KG1 (cell line): ENCODE data around the gene METRN.

ENCODE experiments used
- DNase-seq: peaks from one replicate; lab custom pipeline; 2025; lab: John Stamatoyannopoulos, UW

METRN gene

DNA sequence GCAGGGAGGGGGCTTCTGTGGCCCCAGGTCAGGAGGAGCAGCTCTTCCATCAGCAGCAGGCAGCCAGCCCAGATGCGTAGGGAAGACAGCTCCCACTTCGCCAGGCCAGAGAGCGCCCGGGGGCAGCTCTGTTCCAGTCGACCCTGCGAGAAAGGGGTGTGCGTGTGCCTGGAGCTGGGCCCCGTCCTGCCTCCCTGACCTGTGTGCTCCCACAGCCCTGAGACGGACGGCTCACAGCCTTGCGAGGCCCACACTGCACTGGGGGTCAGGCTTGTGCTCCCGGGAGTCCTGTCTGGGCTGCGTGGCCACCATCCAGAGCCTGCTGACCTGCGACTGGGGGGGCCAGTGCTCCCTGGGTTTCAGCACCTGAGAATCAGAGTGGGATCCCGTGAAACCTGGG lies 45.1 kb downstream of the METRN start:
- DNase-seq: no peak

DNA sequence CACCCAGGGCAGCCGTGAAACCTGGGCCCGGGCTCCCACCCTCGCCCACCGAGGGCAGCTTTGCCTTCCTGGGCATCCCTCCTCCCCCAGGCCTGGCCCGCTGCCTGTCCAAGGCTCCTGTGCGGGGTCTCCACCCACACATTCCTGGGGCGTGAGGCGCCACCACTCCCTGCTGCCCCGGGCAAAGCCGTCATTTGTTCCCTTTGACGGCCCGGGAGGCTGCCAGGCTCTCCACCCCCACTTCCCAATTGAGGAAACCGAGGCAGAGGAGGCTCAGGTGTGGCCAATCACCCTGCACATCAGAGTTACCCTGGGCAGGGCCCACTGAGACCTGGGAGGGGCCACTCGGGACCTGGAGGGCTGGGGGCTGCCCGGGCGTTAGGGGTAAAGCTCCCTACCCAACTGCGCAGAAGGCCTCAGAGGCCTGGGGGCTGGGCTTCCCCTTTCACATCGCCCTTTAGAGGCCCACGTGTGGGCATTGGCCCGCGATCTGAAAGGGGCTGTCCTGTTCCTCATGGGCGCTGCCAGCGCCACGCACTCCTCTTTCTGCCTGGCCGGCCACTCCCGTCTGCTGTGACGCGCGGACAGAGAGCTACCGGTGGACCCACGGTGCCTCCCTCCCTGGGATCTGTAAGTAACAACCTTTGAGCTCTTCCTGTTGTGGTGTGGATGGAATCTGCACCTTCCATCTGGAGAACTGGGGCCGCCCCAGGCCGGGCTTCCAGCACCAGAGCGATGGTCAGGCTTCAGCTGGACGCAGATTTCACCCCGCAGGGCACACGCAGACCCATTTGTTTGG lies 45.8 kb downstream of the METRN start, which contains the start of gene MSLN:
Gene MSLN (plus strand): TSS at position 190 of the 799 bp plus-strand sequence. CDS start 1,947 bp downstream, outside the sequence.
- DNase-seq: no peak

DNA sequence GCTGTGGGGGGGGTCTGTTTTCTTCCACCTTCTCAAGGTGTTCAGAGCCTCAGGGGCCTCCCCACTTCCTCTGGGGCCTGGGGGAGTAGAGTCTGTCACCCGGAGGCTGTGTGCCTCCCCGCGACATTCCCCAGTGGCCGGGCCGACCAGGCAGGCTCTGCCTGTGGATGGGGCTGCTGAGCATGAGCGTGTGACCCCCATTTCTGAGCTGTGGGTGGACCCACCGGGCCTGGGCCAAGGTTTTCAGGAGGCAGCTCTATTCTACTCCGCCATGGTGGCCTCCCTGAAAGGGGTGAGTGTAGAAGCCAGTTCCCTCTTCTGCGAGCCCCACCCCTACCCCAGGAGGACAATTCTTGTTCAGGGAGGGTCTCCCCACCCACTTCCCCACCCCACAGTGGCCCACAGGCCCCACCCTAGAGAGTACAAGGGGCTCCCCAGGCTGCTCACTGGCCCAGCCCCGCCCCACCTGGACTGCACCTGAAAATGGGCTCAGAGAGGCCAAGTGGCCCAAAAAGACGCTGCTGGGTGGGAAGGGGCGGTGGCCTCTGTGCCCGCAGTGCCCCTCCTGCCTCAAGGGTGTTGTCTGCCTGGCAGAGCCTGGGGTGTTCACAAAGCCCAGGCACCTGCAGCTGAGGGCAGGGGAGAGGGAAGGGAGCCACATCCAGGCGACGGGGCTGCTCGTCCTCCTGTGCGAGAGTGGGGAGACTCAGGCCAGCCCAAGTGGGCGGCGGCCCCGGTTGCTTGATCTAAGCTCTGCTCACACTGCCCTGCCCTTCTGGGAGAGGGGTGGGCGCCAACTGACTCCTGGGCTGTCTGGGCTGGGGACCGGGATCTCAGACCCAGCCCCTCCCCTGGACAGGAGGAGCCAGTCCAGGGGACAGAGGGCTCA lies 47.0 kb downstream of the METRN start:
- no peak for DNase-seq

DNA sequence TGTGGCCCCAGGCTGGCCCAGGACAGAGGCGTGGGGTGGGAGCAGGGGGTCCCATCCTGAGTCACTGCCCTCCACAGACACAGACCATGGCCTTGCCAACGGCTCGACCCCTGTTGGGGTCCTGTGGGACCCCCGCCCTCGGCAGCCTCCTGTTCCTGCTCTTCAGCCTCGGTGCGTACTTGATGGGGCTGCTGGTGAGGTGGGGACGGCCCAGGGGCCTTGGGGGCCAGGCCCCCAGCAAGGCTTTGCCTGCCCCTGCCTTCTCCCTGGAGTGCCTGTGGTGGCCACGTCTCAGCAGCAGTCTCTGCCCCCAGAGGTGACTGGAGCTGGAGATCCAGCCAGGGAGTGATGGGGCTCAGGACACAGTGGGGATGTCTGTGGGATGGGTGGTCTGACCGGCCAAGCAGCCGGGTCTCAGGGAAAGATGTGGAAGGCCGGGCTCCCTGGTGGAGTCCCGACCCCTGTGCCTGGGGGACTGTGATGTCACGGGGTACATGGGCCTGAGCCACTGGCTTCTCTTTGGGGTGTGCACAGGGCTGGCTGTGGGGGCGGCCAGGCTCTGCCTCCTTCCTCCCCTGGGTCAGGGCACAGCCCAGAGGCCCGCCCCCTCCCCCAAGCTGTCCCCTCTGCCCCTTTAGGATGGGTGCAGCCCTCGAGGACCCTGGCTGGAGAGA lies 47.8 kb downstream of the METRN start:
- no peak for DNase-seq

DNA sequence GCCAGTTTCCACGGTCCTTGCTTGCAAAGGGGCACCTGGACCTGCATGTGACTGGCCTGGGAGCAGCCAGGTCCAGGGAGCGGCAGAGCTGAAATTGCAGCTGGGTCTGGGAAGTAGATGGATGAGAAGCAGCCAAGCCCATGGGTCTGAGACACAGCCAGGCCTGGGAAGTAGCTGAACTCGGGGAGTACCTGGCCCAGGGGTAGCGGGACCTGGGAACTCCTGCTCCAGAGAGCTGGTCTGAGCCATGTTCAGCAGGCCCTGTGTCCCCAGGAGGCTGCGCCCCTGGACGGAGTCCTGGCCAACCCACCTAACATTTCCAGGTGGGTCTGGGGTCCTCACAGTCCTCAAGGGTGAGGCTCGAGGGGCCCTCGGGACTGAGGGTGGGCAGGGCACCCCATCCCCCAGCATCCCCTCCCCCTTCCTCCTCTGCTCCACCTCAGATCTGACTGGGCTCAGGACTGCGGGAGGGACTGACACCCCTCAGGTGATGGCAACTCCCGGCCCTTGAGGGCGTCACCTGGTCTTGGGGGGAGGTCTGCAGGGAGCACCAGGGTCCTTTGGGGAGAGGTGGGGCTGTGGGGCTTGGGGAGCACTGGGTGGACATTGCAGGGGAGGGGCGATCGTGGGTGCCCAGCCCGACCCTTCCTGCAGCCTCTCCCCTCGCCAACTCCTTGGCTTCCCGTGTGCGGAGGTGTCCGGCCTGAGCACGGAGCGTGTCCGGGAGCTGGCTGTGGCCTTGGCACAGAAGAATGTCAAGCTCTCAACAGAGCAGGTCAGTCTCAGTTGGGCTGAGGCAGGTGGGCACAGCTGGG lies 48.7 kb downstream of the METRN start:
- DNase-seq: no peak

DNA sequence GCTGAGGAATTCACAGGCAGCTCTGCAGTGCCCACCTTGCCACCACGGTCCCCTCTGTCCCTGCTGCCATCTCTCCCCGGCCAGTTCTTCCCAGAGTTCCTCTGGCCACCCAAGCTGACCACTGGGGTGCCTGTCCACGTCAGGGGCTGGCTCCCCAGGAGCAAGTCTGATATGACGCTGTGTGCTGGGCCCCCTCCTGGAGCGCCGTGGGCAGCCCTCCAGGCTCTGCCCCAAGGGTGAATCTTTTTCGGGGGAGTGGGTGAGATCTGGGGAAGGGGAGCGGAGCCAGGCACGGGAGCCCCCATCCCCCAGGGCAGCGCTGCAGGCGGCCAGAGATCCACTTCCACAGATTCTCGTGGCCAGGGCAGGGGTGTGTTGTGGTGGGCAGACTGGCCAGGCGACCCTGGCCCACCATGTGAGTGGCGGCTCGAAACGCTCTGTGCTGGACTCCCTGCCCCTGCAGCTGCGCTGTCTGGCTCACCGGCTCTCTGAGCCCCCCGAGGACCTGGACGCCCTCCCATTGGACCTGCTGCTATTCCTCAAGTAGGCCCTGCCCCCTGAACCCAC lies 49.3 kb downstream of the METRN start:
- no peak for DNase-seq

DNA sequence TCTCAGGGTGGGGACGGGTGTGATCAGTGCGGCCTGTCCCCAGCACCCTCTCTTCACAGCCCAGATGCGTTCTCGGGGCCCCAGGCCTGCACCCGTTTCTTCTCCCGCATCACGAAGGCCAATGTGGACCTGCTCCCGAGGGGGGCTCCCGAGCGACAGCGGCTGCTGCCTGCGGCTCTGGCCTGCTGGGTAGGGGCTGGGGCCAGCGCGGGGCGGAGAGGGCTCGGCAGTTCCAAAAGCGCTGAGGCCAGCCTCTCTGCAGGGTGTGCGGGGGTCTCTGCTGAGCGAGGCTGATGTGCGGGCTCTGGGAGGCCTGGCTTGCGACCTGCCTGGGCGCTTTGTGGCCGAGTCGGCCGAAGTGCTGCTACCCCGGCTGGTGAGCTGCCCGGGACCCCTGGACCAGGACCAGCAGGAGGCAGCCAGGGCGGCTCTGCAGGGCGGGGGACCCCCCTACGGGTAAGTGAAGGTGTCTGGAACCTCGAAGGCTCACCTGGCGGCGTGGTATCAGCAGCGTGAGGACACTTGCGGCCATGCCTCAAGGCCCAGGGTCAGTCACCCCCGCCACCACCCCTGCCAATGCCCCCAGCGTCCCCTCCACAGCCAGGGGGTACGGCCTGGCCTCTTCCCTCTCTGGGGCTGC lies 50.0 kb downstream of the METRN start:
- no peak for DNase-seq

DNA sequence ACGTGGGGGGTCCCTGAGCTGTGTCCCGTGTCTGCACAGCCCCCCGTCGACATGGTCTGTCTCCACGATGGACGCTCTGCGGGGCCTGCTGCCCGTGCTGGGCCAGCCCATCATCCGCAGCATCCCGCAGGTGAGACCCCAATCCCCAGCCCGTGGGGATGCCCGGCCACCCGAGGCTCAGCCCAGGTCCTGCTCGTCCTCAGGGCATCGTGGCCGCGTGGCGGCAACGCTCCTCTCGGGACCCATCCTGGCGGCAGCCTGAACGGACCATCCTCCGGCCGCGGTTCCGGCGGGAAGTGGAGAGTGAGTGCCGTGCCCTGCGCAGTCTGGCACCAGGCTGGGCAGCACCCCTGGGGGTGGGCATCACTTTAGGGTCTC lies 50.6 kb downstream of the METRN start:
- no peak for DNase-seq

DNA sequence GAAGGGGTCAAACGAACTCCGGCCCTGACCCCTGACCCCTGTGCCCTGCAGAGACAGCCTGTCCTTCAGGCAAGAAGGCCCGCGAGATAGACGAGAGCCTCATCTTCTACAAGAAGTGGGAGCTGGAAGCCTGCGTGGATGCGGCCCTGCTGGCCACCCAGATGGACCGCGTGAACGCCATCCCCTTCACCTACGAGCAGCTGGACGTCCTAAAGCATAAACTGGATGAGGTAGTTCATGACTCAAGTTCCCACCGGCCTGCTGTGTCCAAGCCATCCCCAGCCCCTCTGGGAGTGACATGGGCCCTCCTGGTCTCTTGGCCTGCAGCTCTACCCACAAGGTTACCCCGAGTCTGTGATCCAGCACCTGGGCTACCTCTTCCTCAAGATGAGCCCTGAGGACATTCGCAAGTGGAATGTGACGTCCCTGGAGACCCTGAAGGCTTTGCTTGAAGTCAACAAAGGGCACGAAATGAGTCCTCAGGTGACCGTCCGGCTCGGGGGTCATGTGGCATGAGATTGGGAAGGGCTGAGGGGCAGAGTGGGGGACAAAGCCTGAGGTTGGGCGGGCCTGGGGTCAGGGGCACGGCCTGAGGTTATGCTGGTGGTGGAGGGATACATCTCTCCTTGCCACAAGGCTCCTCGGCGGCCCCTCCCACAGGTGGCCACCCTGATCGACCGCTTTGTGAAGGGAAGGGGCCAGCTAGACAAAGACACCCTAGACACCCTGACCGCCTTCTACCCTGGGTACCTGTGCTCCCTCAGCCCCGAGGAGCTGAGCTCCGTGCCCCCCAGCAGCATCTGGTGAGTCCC lies 51.3 kb downstream of the METRN start:
- DNase-seq: no peak

DNA sequence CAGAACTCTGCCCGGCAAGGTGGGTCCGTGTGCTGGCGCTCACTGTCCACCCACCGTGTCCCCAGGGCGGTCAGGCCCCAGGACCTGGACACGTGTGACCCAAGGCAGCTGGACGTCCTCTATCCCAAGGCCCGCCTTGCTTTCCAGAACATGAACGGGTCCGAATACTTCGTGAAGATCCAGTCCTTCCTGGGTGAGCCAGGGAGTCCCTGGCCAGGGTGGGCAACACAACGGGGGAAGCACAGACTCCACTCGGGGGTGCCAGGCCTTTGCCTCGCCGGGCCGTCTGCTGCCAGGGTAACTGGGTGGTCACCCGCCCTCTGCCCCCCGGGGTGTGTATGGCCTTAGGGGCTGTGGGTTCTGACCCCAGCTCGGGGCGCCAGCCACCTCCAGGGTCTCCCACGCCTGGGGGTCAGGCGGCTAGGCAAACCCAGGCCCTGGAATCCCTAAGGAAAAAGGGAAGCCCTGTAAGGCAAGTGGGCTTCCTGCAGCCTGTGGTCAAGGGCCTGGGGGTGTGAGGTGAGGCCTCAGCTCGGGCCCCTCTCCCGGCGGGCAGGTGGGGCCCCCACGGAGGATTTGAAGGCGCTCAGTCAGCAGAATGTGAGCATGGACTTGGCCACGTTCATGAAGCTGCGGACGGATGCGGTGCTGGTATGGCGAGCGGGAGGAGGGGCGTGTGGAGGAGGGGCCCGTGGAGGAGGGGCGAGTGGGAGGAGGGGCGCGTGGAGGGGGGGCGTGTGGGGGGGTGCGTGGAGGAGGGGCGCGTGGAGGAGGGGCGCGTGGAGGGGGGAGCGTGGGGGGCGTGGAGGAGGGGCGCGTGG lies 52.1 kb downstream of the METRN start:
- DNase-seq: no peak

DNA sequence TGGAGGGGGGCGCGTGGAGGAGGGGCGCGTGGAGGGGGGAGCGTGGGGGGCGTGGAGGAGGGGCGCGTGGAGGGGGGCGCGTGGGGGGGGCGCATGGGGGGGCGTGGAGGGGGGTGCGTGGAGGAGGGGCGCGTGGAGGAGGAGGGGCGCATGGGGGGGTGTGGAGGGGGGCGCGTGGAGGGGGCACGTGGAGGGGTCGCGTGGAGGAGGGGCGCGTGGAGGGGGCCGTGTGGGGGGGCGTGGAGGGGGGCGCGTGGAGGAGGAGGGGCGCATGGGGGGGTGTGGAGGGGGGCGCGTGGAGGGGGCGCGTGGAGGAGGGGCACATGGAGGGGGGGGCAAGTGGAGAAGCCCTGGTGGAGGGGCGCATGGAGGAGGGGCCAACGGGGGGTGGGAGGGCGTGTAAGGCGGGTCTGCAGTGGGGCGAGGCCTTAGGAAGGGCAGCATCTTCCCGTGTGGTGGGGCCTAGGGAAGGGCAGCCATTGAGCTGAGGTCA lies 52.9 kb downstream of the METRN start:
- DNase-seq: no peak

DNA sequence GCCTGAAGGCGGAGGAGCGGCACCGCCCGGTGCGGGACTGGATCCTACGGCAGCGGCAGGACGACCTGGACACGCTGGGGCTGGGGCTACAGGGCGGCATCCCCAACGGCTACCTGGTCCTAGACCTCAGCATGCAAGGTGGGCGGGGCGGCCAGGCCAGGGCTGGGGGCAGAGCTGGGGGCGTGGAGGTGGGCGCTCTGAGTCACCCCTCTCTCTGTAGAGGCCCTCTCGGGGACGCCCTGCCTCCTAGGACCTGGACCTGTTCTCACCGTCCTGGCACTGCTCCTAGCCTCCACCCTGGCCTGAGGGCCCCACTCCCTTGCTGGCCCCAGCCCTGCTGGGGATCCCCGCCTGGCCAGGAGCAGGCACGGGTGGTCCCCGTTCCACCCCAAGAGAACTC lies 53.5 kb downstream of the METRN start:
- DNase-seq: no peak
